ENCODE data around the gene LRP2BP. TPM values are rescaled to one million over a fixed set of nuclear protein-coding genes. Genes with fewer than 3 reads are reported as not detected.

The LRP2BP gene
- under 1 TPM; 0.60 to 0.80 TPM for total RNA-seq

DNA sequence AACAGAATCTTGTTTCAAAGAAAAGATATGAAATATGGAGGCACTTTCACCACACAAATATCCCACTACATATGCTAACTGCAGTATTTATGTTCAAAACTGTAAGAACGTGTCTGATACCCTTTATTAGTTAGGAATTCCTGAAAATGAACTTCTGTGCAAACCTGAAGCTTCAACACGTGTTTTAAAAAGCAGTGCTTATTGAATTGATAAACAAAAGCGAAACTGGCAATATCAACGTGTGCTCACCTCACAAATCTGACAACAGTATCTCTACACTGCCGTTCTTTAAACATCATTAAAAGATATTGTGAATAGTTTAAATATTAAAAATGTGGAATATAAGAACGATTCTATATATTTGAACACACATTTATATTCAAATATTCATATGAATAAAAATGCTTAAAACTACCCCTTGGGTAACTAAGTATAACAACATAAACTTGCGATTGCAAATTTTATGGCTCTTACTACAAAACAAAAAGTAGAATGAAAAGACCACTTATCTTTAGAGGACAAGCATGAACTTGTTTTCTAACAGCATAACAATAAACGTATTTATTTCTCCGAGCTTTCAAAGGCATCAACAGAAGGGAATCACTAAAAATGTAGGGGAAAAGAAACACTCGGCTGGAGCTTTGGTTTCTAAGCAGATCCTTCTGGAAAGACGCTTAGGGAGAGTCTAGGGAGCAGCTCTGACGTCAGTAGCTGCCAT, at the start of gene LRP2BP:
TSS of gene LRP2BP (minus strand) at position 687 of the 718 bp plus-strand sequence. CDS start 17,738 bp downstream, outside the sequence.
- H3K9me3 Mint-ChIP-seq (ENCODE audit: low read depth), result no peaks in the 10 kb centered on the region
- intact Hi-C loops (cut with DNase I, micrococcal nuclease), result loop anchor here (2.0 to 10.0 kb wide), 6 partner anchors 51 to 1951 kb away; partner anchors contain the start of genes ING2 (in 2 of the 2) and CDKN2AIP (in 1 of the 2)
- H3K4me3 Mint-ChIP-seq, result peak within 1 kb of the TSS; percentile 94

GRCh38 chr4:185445209-185445608, 49.5 kb upstream of the LRP2BP start:
- DNase-seq, result no peak
- no peaks in the 10 kb centered on the region for H3K36me3 Mint-ChIP-seq (ENCODE audit: low read depth)
- no peak overlapping the region for H3K27ac Mint-ChIP-seq
- no peak overlapping the region for H3K4me3 Mint-ChIP-seq
- no peaks in the 10 kb centered on the region for H3K9me3 Mint-ChIP-seq (ENCODE audit: low read depth)
- no peaks in the 10 kb centered on the region for H3K4me1 Mint-ChIP-seq
- ATAC-seq, result no peak
- POLR2A ChIA-PET, result no interaction called here
- CTCF ChIA-PET, result no interaction called here
- H3K27me3 Mint-ChIP-seq, result peaks cover 6% of the 10 kb centered on the region
- intact Hi-C loops (cut with DNase I, micrococcal nuclease), result no loop called here

More for the DNA sequence above, at the start of gene LRP2BP:
- POLR2A ChIA-PET, result interaction anchor here (1.0 kb wide), 1 partner anchor 202 kb away, joined by 3 read pairs; no protein-coding TSS in a partner anchor
- CTCF ChIA-PET, result interaction anchor here (0.7 to 1.4 kb wide), 3 partner anchors 31 to 202 kb away, joined by 3 to 5 read pairs (median 4); partner anchors contain the start of gene UFSP2
- Mint-ChIP-seq H3K27me3 (no peaks in the 10 kb centered on the region), H3K4me1 (peaks cover 37% of the 10 kb centered on the region), H3K27ac (peak within 1 kb of the TSS; percentile 97), H3K36me3 (ENCODE audit: low read depth) (peaks cover 28% of the 10 kb centered on the region)
- ATAC-seq (no peak), DNase-seq (no peak)

DNA sequence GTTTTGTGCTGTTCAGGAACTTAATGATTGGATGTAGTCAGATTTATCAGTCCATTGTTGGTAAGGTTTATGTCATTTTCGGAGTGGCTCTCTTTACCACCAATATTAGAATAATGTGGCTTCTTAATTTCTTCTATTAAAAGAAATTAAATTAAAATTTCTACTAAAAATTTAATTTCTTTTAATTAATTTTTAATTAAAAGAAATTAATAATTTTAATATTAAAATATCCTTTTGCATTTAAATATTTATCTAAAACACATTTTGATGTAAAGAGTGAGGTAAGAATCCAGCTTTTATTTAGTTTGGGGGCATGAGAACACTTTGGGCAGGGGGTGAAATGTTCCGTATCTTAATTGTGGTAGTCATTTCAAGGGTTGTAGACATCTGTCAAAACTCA, 45.8 kb upstream of the LRP2BP start:
- peaks cover 4% of the 10 kb centered on the region for H3K27me3 Mint-ChIP-seq
- no peaks in the 10 kb centered on the region for H3K9me3 Mint-ChIP-seq (ENCODE audit: low read depth)
- H3K4me3 Mint-ChIP-seq, result no peak overlapping the region
- H3K27ac Mint-ChIP-seq, result no peak overlapping the region
- intact Hi-C loops (cut with DNase I, micrococcal nuclease), result no loop called here
- ChIA-PET CTCF (no interaction called here), POLR2A (no interaction called here)
- H3K4me1 Mint-ChIP-seq, result no peaks in the 10 kb centered on the region
- no peak for ATAC-seq
- no peaks in the 10 kb centered on the region for H3K36me3 Mint-ChIP-seq (ENCODE audit: low read depth)
- no peak for DNase-seq

DNA sequence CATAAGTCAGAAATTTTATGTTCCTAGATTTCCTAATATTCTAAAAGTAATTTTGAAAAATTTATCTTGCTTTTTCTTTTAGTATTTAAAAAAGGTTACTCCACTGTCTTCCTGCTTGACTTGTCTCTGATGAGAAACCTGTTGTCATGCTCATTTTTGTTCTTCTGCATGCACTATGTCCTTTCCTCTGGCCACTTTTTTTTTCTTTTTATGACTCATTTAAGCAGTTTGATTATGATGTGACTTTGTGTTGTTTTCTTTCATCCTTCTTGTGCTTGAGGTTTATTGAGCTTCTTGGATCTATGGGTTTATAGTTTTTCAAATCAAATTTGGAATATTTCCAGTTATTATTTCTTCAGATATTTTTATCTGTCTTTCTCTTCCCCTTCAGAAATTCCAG, 42.1 kb upstream of the LRP2BP start:
- Mint-ChIP-seq H3K4me1 (no peaks in the 10 kb centered on the region), H3K27ac (no peak overlapping the region), H3K27me3 (peaks cover 1% of the 10 kb centered on the region), H3K4me3 (no peak overlapping the region), H3K36me3 (ENCODE audit: low read depth) (no peaks in the 10 kb centered on the region), H3K9me3 (ENCODE audit: low read depth) (no peaks in the 10 kb centered on the region)
- ChIA-PET CTCF (interaction anchor here (1.2 kb wide), 1 partner anchor 11 kb away, joined by 3 read pairs; a partner anchor contains a TSS), POLR2A (no interaction called here)
- peak; percentile 57 for ATAC-seq
- DNase-seq, result no peak
- intact Hi-C loops (cut with DNase I, micrococcal nuclease), result no loop called here

DNA sequence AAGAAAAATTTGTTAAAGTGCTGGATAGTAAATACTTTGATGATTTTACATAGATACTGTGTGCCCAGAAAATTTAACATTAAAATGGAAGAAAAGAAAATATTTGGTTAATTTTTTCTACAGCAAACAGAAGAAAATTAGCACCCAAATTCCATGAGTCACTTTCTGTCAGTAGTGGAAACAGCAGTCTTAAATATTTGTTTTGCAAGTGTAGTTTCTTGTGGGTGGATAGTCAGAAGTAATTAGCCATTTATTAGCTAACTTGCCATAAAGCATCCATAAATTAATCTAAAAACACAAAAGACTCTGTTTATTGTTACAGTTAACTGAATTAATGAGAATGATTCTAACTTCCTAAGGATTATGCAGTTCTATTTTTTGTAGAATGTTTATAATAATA, 39.7 kb upstream of the LRP2BP start:
- intact Hi-C loops (cut with DNase I, micrococcal nuclease), result no loop called here
- ATAC-seq (no peak), DNase-seq (no peak)
- Mint-ChIP-seq H3K9me3 (ENCODE audit: low read depth) (no peaks in the 10 kb centered on the region), H3K4me3 (no peak overlapping the region), H3K36me3 (ENCODE audit: low read depth) (no peaks in the 10 kb centered on the region), H3K27me3 (no peaks in the 10 kb centered on the region), H3K4me1 (no peaks in the 10 kb centered on the region), H3K27ac (no peak overlapping the region)
- ChIA-PET CTCF (interaction anchor here (0.8 kb wide), 1 partner anchor 10 kb away, joined by 3 read pairs; no protein-coding TSS in a partner anchor), POLR2A (no interaction called here)

DNA sequence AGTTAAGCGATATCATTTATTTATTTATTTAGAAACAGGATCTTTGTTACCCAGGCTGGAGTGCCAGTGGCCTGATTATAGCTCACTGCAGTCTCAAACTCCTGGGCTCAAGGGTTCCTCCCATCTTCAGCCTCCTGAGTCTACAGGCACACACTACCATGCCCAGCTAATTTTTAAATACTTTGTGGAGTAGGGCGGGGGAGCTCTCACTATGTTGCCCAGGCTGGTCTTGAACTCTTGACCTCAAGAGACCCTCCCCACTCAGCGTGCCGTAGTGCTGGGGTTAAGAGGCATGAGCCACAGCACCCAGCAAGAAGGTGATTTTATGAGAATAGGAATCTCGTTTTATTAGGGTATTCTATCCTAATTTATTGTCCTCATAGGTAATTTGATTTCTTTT, 33.9 kb upstream of the LRP2BP start:
- ATAC-seq, result no peak
- H3K9me3 Mint-ChIP-seq (ENCODE audit: low read depth), result no peaks in the 10 kb centered on the region
- no peak overlapping the region for H3K4me3 Mint-ChIP-seq
- ChIA-PET POLR2A (interaction anchor here (0.6 kb wide), 1 partner anchor 716 kb away, joined by 3 read pairs; no protein-coding TSS in a partner anchor), CTCF (no interaction called here)
- intact Hi-C loops (cut with DNase I, micrococcal nuclease), result no loop called here
- DNase-seq, result no peak
- no peak overlapping the region for H3K27ac Mint-ChIP-seq
- peaks cover 2% of the 10 kb centered on the region for H3K27me3 Mint-ChIP-seq
- H3K4me1 Mint-ChIP-seq, result peaks cover 4% of the 10 kb centered on the region
- peaks cover 4% of the 10 kb centered on the region for H3K36me3 Mint-ChIP-seq (ENCODE audit: low read depth)

- Mint-ChIP-seq H3K9me3 (ENCODE audit: low read depth) (no peaks in the 10 kb centered on the region), H3K4me1 (peaks cover 19% of the 10 kb centered on the region), H3K36me3 (ENCODE audit: low read depth) (peaks cover 4% of the 10 kb centered on the region), H3K4me3 (peak overlapping the region; percentile 35), H3K27ac (no peak overlapping the region), H3K27me3 (peaks cover 2% of the 10 kb centered on the region)
- intact Hi-C loops (cut with DNase I, micrococcal nuclease), result loop anchor here in 1 of 2 experiments (1.0 kb wide), 1 partner anchor 44 kb away; the partner anchor contains the start of gene CCDC110
- CTCF ChIA-PET, result interaction anchor here (0.6 to 2.1 kb wide), 4 partner anchors 11 to 32 kb away, joined by 3 to 8 read pairs (median 4); partner anchors contain the start of genes ANKRD37 and LRP2BP
- no peak for DNase-seq
- POLR2A ChIA-PET, result no interaction called here
- no peak for ATAC-seq
These were observed 31.4 kb upstream of the LRP2BP start for GRCh38 chr4:185426960-185427688.

DNA sequence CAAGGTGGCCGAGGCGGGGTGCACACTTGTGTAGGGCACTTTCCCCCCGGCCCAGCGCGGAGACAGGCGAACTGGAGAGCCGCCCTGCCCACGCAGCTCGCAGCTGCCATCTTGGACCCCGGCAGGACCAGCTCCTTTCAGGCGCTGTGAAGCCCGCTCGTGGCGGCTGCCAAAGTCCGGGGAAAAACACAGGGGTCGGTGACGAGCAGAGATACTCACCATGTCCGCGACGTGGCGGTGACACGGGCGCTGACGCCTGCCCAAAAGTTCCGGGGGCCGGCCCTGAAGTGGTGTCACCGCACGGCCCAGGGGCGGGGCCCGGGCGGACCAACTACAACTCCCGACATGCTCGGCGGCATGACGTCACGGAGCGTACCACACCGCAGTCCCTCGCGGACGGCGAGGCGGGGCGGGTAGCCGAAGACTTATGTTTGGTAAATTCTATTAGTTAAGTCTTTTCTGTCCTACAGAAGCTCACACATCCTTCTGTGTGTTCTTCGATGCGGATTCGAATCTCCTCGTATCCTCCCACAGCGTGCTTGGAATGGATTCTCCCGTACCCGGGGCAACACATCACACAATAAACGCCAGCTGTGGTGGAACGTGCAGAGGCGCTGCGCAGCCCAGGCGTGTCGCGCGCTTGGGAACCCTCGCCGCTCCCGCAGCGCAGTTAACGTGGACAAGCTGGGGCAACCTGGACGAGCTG, 30.1 kb upstream of the LRP2BP start, which contains the start of gene UFSP2:
TSS of gene UFSP2 (minus strand) at position 318 of the 706 bp plus-strand sequence. CDS start at position 222, 96 bp downstream.
- ChIA-PET CTCF (interaction anchor here (0.6 to 2.1 kb wide), 8 partner anchors 10 to 965 kb away, joined by 3 to 8 read pairs (median 4); partner anchors contain the start of genes ANKRD37 and LRP2BP), POLR2A (interaction anchor here (0.6 to 2.0 kb wide), 2 partner anchors 29 to 80 kb away, joined by 5 to 11 read pairs; partner anchors contain the start of gene ANKRD37)
- ATAC-seq, result peak; percentile 91
- intact Hi-C loops (cut with DNase I, micrococcal nuclease), result loop anchor here (1.0 to 2.0 kb wide), 9 partner anchors 29 to 1921 kb away; partner anchors contain the start of genes ANKRD37 (in 2 of the 2), CCDC110 (in 2 of the 2), CFAP97 (in 1 of the 2) and CYP4V2 (in 1 of the 2)
- DNase-seq, result peak; percentile 93
- Mint-ChIP-seq H3K27me3 (peaks cover 2% of the 10 kb centered on the region), H3K36me3 (ENCODE audit: low read depth) (peaks cover 15% of the 10 kb centered on the region), H3K4me1 (peaks cover 30% of the 10 kb centered on the region), H3K9me3 (ENCODE audit: low read depth) (no peaks in the 10 kb centered on the region), H3K4me3 (peak within 1 kb of the TSS; percentile 83), H3K27ac (peak within 1 kb of the TSS; percentile 90)

DNA sequence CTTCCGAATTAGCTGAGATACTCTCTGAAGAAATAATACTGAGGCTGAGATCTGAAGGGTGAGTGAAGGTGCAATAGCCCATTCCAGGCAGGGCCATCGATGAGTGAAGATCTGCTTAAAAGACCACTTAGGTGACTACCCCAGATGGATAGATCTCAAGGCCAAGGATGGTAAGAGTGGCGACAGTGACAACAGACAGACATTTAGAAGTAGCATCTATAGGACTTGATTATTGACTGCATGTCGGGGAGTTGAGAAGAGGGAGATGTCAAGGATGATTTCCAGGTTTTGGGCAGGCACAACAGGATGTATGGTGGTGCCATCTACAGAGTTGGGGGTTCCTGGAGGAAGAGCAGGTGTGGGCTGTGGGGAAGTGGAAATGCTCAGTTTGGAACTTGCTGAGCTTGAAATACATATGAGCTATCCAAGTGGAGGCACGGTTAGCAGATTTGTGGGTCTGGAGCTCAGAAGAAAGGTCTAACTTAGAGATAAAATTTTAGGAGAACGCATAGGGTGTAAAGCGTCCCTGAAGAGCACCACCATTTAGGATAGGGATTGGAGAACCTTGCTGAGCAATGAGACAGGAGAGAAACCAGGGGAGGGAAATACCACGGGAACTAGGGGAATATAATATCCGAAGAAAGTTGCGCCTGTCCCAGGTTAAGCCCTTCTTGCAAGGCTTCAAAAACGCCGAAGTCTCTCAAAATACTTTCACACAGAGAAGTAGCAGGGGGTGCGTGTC, 29.4 kb upstream of the LRP2BP start:
- ChIA-PET CTCF (interaction anchor here (0.6 to 2.1 kb wide), 7 partner anchors 11 to 964 kb away, joined by 3 to 8 read pairs (median 5); partner anchors contain the start of genes ANKRD37 and LRP2BP), POLR2A (interaction anchor here (2.0 kb wide), 1 partner anchor 28 kb away, joined by 11 read pairs; the partner anchor contains the start of gene ANKRD37)
- ATAC-seq (no peak), DNase-seq (peak; percentile 10)
- Mint-ChIP-seq H3K27me3 (no peaks in the 10 kb centered on the region), H3K4me3 (peak overlapping the region; percentile 83), H3K4me1 (peaks cover 30% of the 10 kb centered on the region), H3K9me3 (ENCODE audit: low read depth) (no peaks in the 10 kb centered on the region), H3K36me3 (ENCODE audit: low read depth) (peaks cover 15% of the 10 kb centered on the region), H3K27ac (peak overlapping the region; percentile 90)
- intact Hi-C loops (cut with DNase I, micrococcal nuclease), result loop anchor here (1.0 to 2.0 kb wide), 9 partner anchors 29 to 1920 kb away; partner anchors contain the start of genes ANKRD37 (in 2 of the 2), CCDC110 (in 1 of the 2), CFAP97 (in 1 of the 2) and CYP4V2 (in 1 of the 2)

Data from activated CD4-positive, alpha-beta T cell treated with anti-CD3 and anti-CD28 coated beads for 36 hours (primary cell).